Caco-2 (cell line): ENCODE results near the gene S100A5. TPM values are rescaled to one million over a fixed set of nuclear protein-coding genes. Genes with fewer than 3 reads are reported as not detected.

Experiments
- BruUV-seq: library from RNA; stranded (reverse); fragments of 400-500 nt; replicated peaks from 2 replicates; lab custom pipeline; 2021; lab: Mats Ljungman, UMichigan
- CTCF ChIA-PET: fragments of 300-600 bp; sonication (Branson Sonifier 250); formaldehyde crosslinking; loops from one replicate; lab custom pipeline; 2022; ENCODE audit warnings: antibody characterized with exemption; lab: Charles Lee
- POLR2A ChIA-PET: fragments of 300-600 bp; sonication (Branson Sonifier 250); formaldehyde crosslinking; loops from one replicate; lab custom pipeline; 2022; ENCODE audit warnings: antibody characterized with exemption; lab: Charles Lee
- DNase-seq, 2 experiments: peaks; one replicate each; pipeline versions ENCODE4 v3.0.0 to v3.0.0-alpha.2; 2020 to 2022
- H3K27me3 ChIP-seq: replicated peaks from 2 replicates; pipeline ENCODE4 v1.6.0; 2011; ENCODE audit warnings: low read length; ENCODE audit not compliant: control insufficient read depth, insufficient read depth
- H3K36me3 ChIP-seq: 2 replicates; pipeline ENCODE4 v1.5.1; 2011; ENCODE audit warnings: low read length; ENCODE audit not compliant: control insufficient read depth, insufficient read depth
- H3K4me1 ChIP-seq: fragments of 250-450 bp; sonication (Bioruptor Pico); 2 replicates; pipeline ENCODE4 v1.5.1; 2020; ENCODE audit warnings: mild to moderate bottlenecking
- H3K4me3 ChIP-seq: 2 replicates; pipeline ENCODE4 v1.5.1; 2011; ENCODE audit warnings: low read depth, mild to moderate bottlenecking, control low read depth, low read length
- H3K9me3 ChIP-seq: fragments of 250-450 bp; sonication (Bioruptor Pico); 2 replicates; pipeline ENCODE4 v1.5.1; 2020; ENCODE audit warnings: mild to moderate bottlenecking, moderate library complexity
- H3K27ac Mint-ChIP-seq: one replicate; pipeline ENCODE4 v1.8.0; 2022; ENCODE audit warnings: mixed read lengths; ENCODE audit not compliant: unreplicated experiment
- H3K27me3 Mint-ChIP-seq: one replicate; pipeline ENCODE4 v1.8.0; 2022; ENCODE audit warnings: mixed read lengths; ENCODE audit not compliant: insufficient read depth, unreplicated experiment
- H3K36me3 Mint-ChIP-seq: one replicate; pipeline ENCODE4 v1.8.0; 2022; ENCODE audit warnings: mild to moderate bottlenecking, mixed read lengths; ENCODE audit not compliant: insufficient read depth, unreplicated experiment
- H3K4me1 Mint-ChIP-seq: one replicate; pipeline ENCODE4 v1.8.0; 2022; ENCODE audit warnings: low read depth, mixed read lengths; ENCODE audit not compliant: unreplicated experiment
- H3K4me3 Mint-ChIP-seq: one replicate; pipeline ENCODE4 v1.8.0; 2022; ENCODE audit warnings: mild to moderate bottlenecking, moderate library complexity, mixed read lengths; ENCODE audit not compliant: unreplicated experiment
- H3K9me3 Mint-ChIP-seq: one replicate; pipeline ENCODE4 v1.8.0; 2022; ENCODE audit warnings: mixed read lengths; ENCODE audit not compliant: unreplicated experiment
- CTCF ChIP-seq, 2 experiments: fragments of 200-600 bp in 1 of 2; IDR thresholded peaks; 1 replicate in 1 of 2; 2 replicates in 1 of 2; pipeline versions ENCODE4 v1.5.1 to v1.8.0; 2011 to 2022; ENCODE audit warnings: antibody characterized with exemption in 1 of 2, control low read depth in 1 of 2, inconsistent platforms in 1 of 2, low read depth in 1 of 2, low read length in 1 of 2, mild to moderate bottlenecking in 1 of 2, moderate library complexity in 1 of 2; ENCODE audit not compliant: insufficient read depth in 1 of 2, severe bottlenecking in 1 of 2, unreplicated experiment in 1 of 2
- intact Hi-C: fragments of 100-400 bp; cut with micrococcal nuclease; formaldehyde crosslinking; loops from one replicate; pipeline ENCODE4 v1.10.0; 2022; ENCODE audit not compliant: unreplicated experiment
- total RNA-seq: library from RNA; stranded (reverse); gene quantifications from 2 replicates; pipeline ENCODE4 v1.2.3, GENCODE V29; 2022

S100A5 gene
- total RNA-seq, 1 experiment from 2014 or later: not detected

- Histone ChIP-seq H3K9me3 (no peaks in the 10 kb centered on the region), H3K4me3 (no peak overlapping the region), H3K27me3 (no peaks in the 10 kb centered on the region; the same call in 1 of the 2 replicates), H3K4me1 (no peaks in the 10 kb centered on the region), H3K36me3 (no peaks in the 10 kb centered on the region)
- Mint-ChIP-seq H3K27ac (no peak overlapping the region), H3K9me3 (no peaks in the 10 kb centered on the region), H3K4me1 (no peaks in the 10 kb centered on the region), H3K4me3 (no peak overlapping the region), H3K36me3 (no peaks in the 10 kb centered on the region), H3K27me3 (peaks cover 11% of the 10 kb centered on the region)
- ChIA-PET POLR2A (no interaction called here), CTCF (no interaction called here)
- no peak for TF ChIP-seq CTCF (IDR thresholded peaks at IDR 0.05; ENCODE audit: insufficient read depth in 1 of 2, low read depth in 1 of 2, low read length in 1 of 2, severe bottlenecking in 1 of 2, unreplicated experiment in 1 of 2)
- no TSS peak for BruUV-seq
- no peak for DNase-seq
- intact Hi-C loops: no loop called here
Observed at GRCh38 chr1:153490272-153491051, 50.3 kb downstream of the S100A5 start.

DNA sequence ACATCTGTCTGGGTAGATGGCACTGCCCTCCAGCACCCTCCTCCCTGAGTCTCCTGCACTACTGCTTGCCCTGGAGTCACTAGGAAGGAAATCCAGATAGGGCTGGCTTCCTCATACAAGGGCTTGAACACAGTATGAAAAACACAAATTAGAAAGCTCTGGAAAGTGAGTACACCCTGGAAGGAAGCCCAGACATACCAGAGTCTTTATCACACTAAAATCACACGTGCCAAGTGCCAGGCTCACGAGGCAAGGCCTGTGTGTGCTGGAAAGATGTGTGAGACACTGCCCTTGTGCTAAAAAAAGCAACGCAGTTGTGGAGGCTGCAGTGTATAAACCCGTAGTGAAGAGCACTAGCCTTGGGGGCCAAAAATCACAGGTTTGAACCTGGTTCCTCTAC, 52.0 kb downstream of the S100A5 start:
- no TSS peak for BruUV-seq
- peaks cover 4% of the 10 kb centered on the region; the same call in 1 of the 2 replicates for H3K4me1 ChIP-seq
- no peaks in the 10 kb centered on the region for H3K36me3 ChIP-seq
- intact Hi-C loops: no loop called here
- no peaks in the 10 kb centered on the region; the same call in 1 of the 2 replicates for H3K27me3 ChIP-seq
- peaks cover 10% of the 10 kb centered on the region for H3K27me3 Mint-ChIP-seq
- DNase-seq: no peak
- H3K9me3 Mint-ChIP-seq: no peaks in the 10 kb centered on the region
- no peak for TF ChIP-seq CTCF (IDR thresholded peaks at IDR 0.05; ENCODE audit: insufficient read depth in 1 of 2, low read depth in 1 of 2, low read length in 1 of 2, severe bottlenecking in 1 of 2, unreplicated experiment in 1 of 2)
- ChIA-PET CTCF (interaction anchor here (0.6 kb wide), 1 partner anchor 53 kb away, joined by 5 read pairs; no protein-coding TSS in a partner anchor), POLR2A (no interaction called here)
- no peak overlapping the region for H3K27ac Mint-ChIP-seq
- no peak overlapping the region for H3K4me3 ChIP-seq
- H3K4me3 Mint-ChIP-seq: no peak overlapping the region
- H3K4me1 Mint-ChIP-seq: peaks cover 5% of the 10 kb centered on the region
- H3K9me3 ChIP-seq: no peaks in the 10 kb centered on the region
- no peaks in the 10 kb centered on the region for H3K36me3 Mint-ChIP-seq

GRCh38 chr1:153487707-153488106, 53.0 kb downstream of the S100A5 start:
- no peak for TF ChIP-seq CTCF (IDR thresholded peaks at IDR 0.05; ENCODE audit: insufficient read depth in 1 of 2, low read depth in 1 of 2, low read length in 1 of 2, severe bottlenecking in 1 of 2, unreplicated experiment in 1 of 2)
- DNase-seq: no peak
- no peak overlapping the region for H3K4me3 Mint-ChIP-seq
- H3K36me3 ChIP-seq: no peaks in the 10 kb centered on the region
- POLR2A ChIA-PET: no interaction called here
- H3K27ac Mint-ChIP-seq: no peak overlapping the region
- no peaks in the 10 kb centered on the region for H3K36me3 Mint-ChIP-seq
- H3K27me3 ChIP-seq: no peaks in the 10 kb centered on the region; the same call in 1 of the 2 replicates
- CTCF ChIA-PET: no interaction called here
- intact Hi-C loops: no loop called here
- no peaks in the 10 kb centered on the region for H3K9me3 Mint-ChIP-seq
- peaks cover 10% of the 10 kb centered on the region for H3K4me1 Mint-ChIP-seq
- no TSS peak for BruUV-seq
- no peak overlapping the region for H3K4me3 ChIP-seq
- peaks cover 6% of the 10 kb centered on the region; the same call in 1 of the 2 replicates for H3K4me1 ChIP-seq
- no peaks in the 10 kb centered on the region for H3K9me3 ChIP-seq
- H3K27me3 Mint-ChIP-seq: peaks cover 10% of the 10 kb centered on the region

Other genes with a start within 250 kb of the S100A5 start
- gene PGLYRP3, start 228.0 kb downstream of the S100A5 start, total RNA-seq: not detected in 2 replicates
- not detected in 2 replicates for gene PGLYRP4, start 192.1 kb downstream of the S100A5 start, total RNA-seq
- gene S100A9, start 183.1 kb downstream of the S100A5 start, total RNA-seq: 0.63 TPM in 1 of 2 replicates, not detected in the other
- gene S100A12, start 165.3 kb downstream of the S100A5 start, total RNA-seq: not detected in 2 replicates
- gene S100A8, start 149.9 kb downstream of the S100A5 start, total RNA-seq: not detected in 2 replicates
- gene S100A7A, start 124.4 kb downstream of the S100A5 start, total RNA-seq: not detected in 2 replicates
- gene S100A7, start 80.3 kb downstream of the S100A5 start, total RNA-seq: not detected in 2 replicates
- 416 and 432 TPM in 2 replicates for gene S100A6, start 4.9 kb downstream of the S100A5 start, total RNA-seq
- 53.6 and 54.4 TPM in 2 replicates for gene S100A4, start 4.9 kb upstream of the S100A5 start, total RNA-seq
- 0.61 and 0.84 TPM in 2 replicates for gene S100A3, start 8.3 kb upstream of the S100A5 start, total RNA-seq
- gene S100A2, start 24.9 kb upstream of the S100A5 start, total RNA-seq: 2.4 and 3.0 TPM in 2 replicates
- 220 and 243 TPM in 2 replicates for gene S100A16, start 72.2 kb upstream of the S100A5 start, total RNA-seq
- 510 and 624 TPM in 2 replicates for gene S100A14, start 75.4 kb upstream of the S100A5 start, total RNA-seq
- 198 and 238 TPM in 2 replicates for gene S100A13, start 86.6 kb upstream of the S100A5 start, total RNA-seq
- 12.6 and 18.1 TPM in 2 replicates for gene S100A1, start 87.5 kb upstream of the S100A5 start, total RNA-seq
- 85.1 and 90.6 TPM in 2 replicates for gene CHTOP, start 93.1 kb upstream of the S100A5 start, total RNA-seq
- gene SNAPIN, start 117.8 kb upstream of the S100A5 start, total RNA-seq: 32.8 and 34.1 TPM in 2 replicates
- 287 and 289 TPM in 2 replicates for gene ILF2, start 130.1 kb upstream of the S100A5 start, total RNA-seq
- 1.4 and 2.0 TPM in 2 replicates for gene NPR1, start 137.8 kb upstream of the S100A5 start, total RNA-seq
- 39.0 and 43.4 TPM in 2 replicates for gene INTS3, start 187.1 kb upstream of the S100A5 start, total RNA-seq
- gene SLC27A3, start 234.5 kb upstream of the S100A5 start, total RNA-seq: 22.8 and 27.2 TPM in 2 replicates